Posterior vena cava (tissue), 2 donors: ENCODE results near the gene TMEM255B. TPM values are rescaled to one million over a fixed set of nuclear protein-coding genes. Genes with fewer than 3 reads are reported as not detected.

ENCODE experiments used
- DNase-seq: peaks from one replicate; pipeline ENCODE4 v3.0.0-alpha.2; 2020; ENCODE audit warnings: low spot score
- intact Hi-C, 2 donors: fragments of 100-400 bp; cut with DNase I; formaldehyde crosslinking; loops; one replicate each; pipeline versions ENCODE4 v1.14.1 to v1.14.2; 2022 to 2023
- total RNA-seq, 2 donors: library from RNA; stranded (reverse); fragmentation: NEBNext Ultra II Directional; extraction: Animal tissue kit (Norgen Biotek cat#: 25700); gene quantifications; one replicate each; pipeline ENCODE4 v1.2.1, GENCODE V29; 2021
- donor health status: DM: yes; HTN: yes; CAD: no.
- donor health status: DM: yes; HTN: yes; CAD: no.

TMEM255B gene
- total RNA-seq, 2 donors from 2014 or later, result 20.2 to 22.9 TPM

- DNase-seq, result peak; percentile 67
- intact Hi-C loops, result no loop called here
Measured at GRCh38 chr13:113848020-113848419, 89.0 kb downstream of the TMEM255B start.

- peak; percentile 55 for DNase-seq
- intact Hi-C loops, result no loop called here
Measured at GRCh38 chr13:113848431-113849260, 89.6 kb downstream of the TMEM255B start.

DNA sequence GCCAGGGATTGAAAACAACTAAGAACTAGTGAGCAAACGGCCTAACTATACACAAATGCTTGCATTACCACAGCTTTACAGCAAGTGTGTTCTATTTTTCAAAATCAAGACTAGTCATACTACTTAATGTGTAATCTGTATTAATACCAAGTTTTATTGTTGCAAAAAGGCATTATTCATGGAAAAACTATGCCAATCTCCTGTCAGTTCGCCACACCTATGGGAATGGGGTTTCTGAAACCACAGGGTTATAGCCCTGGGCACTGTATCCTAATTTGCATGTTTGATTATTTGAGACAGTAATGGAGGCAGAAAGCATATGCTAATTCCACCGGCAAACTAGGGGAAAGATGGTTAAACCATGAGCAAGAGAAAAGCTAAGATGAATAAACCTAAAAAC, 90.5 kb downstream of the TMEM255B start:
- intact Hi-C loops, result no loop called here
- no peak for DNase-seq

DNA sequence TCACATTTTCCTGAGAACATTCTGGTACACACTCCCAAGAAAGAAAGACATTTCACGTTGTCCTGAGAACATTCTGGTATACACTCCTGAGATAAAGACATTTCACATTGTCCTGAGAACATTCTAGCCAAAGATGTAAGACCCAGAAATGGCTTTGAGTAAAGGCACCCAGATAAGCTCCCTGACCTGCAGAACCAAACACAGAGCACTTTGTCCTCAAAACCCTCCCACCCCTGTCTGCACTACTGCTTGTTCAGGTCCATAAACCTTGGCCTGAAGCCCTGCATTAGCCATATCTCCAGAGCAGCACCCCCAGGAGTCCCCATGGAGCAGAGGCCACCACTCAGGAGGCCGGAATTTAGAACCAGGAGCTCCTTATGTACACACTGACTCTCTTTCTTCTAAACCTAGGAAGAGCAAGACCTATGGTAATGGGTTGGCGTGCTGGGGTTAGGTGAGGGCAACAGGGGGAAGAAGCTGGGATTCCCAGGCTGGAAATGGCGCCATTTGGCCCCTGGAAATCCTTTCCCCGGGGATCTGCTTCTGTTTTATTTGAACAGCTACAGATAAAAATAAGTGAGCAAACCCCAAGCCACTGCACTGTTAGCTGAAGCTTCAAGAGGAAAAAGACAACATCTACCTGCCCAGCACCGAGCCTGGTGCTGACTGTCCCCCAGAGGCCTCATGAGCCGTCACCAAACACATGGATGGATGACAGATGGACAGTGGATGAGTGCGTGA, 91.1 kb downstream of the TMEM255B start:
- intact Hi-C loops, result no loop called here
- peak; percentile 42 for DNase-seq

- no peak for DNase-seq
- intact Hi-C loops, result no loop called here
Measured at GRCh38 chr13:113850722-113851479, 91.9 kb downstream of the TMEM255B start.

DNA sequence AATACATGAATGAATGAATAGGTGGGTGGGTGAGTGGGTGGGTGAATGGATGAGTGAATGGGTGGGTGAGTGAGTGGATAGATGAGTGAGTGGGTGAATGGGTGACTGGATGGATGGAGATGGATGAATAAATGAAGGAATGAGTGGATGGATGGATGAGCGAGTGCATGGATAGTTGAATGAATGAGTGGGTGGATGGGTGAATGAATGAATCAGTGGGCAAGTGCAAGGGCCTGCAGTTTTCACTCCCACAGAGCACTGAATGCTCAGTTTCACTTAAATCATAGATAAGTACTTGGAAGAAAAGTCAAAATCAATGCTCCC, 92.4 kb downstream of the TMEM255B start:
- no peak for DNase-seq
- intact Hi-C loops, result no loop called here

DNA sequence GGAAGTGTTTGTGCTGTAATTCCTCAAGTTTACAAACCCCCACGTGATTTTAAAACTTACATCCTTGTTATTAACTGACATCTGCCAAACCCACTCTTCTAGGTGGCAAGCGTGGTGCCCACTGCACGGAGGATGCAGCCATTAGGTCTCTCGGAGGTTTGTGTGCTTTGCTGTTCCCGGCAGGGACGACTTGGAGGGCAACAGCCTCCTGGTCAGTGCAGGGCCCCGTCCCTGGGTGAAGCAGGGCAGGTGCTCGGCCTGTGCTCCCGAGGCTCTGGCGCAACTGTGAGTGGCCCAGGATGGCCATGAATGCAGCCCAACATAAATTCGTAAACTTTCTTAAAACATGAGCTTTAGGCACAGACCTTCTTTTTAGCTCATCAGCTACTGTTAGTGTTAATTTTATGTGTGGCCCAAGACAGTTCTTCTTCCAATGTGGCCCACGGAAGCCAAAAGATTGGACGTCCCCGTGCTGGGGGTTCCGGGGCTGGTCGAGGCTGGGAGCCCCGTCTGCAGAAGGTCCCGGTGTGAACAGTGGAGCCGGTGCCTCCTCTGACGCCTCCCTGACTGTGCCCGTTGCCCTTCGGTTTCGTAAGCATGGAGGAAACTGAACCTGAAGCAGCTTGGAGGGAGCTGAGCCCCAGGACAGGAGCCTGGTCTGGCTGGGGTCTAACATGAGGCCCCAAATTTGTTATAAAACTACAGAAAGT, 93.0 kb downstream of the TMEM255B start:
- peak; percentile 56 for DNase-seq
- intact Hi-C loops, result no loop called here

GRCh38 chr13:113852536-113853517, 93.8 kb downstream of the TMEM255B start:
- peak; percentile 65 for DNase-seq
- intact Hi-C loops, result no loop called here

DNA sequence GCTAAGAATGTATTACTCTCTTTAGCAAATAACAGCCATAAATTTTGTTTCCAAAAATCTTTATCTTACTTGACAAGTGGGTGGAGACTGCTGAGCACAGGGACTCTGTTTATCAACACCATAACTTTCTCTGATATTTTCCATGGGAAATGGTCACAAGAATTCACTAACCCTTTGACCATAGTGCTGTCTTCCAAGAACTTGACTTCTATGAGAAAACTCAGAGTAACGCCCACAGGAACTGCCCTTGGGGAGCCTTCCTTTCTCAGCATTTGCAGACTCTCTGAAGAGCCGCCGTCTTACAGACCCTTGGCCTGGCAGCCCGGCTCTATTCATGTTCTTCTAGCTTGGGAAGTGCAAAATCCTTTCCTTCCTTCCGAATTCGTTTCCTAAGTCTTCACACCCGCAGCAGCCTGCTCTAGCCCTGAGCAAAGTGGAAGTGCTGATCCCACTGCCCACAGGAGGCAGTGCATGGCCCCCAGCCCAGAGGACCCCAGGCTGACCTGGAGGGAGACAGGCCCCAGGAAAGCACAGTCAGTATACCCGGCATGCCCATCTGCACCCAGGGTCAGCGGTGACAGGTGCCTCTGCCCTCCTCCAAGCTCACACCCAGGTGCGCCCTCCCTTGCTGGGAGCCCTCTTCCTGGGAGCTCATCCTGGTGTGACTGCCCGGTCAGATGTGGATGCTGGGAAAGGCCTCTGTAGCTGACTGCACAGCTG, 94.7 kb downstream of the TMEM255B start:
- intact Hi-C loops, result no loop called here
- peak; percentile 75 for DNase-seq

DNA sequence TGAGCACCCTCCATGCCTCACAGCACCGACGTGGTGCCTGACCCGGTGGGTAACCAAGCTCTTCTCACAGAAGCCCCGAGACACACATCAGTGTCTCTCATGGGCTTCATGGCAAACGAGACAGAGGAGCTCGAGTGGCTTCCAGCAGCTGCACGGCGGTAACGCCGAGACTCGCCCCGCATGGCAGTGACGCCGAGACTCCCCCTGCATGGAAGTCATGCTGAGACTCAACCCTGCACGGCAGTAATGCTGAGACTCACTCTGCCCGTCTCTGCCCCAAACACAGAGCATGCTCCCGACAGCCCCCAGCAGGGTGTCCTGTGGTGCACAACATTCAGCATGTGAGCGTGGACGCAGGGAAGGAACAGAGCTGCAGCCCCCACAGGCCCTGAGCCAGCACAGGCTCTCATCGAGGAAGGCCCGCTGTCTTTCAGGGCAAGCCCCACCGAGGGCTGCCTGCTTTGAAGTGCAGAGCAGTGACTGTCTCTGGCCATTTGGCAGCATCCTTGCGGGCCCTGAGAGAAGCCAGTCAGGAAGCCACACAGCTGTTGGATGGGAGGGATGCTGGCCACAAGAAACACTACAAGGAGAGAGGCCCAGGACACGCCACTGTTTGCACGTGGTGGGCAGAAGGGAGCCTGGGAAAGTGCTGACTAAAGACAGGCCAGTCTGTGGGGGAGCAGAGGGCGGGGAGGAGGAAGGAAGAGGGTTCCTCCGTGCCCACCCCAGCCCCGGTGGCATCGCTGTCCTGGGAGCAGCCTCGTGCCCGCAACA, 95.4 kb downstream of the TMEM255B start:
- intact Hi-C loops, result no loop called here
- DNase-seq, result peak; percentile 86

DNA sequence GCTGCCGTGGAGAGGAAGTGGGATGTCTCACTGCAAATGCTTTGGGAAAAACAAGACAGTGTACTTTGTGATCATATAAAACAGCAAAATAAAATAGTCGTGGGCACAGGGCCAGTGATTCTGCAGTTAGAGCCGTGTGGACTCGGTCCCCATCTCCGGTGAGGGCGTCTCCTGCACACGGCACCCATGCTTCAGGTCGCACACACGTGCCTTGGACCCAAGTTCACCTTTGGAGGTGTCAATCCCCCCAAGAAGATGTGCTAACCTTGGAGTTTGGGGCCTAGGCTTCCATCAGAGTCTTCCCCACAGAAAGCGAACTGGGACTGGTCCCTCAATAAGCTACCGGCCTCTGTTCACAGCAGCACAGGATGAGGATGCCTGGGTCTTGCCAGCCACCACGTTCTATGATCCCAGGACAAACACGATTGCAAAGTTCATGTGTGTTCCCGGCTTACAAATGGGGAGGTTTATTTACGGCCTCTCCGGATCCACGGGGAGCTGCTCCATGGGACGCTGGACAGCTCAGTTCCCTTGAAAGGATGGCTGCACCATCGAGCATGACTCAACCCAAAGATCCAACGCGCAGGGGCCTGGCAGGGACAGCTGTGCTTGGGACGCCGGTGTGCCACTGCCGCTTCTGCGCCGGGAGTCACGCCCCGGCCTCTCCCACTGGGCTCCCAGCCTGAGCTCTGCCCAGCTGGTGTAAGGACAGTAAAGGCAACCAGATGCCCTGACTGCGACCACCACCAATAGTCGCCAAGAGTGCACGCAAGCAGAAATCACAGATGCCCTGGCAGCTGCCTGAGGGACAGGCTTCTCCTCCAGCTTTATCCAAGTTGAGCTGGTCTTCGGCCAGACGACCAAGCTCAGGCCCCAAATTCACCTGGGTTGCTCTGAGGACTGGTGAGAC, 96.2 kb downstream of the TMEM255B start:
- peak; percentile 85 for DNase-seq
- intact Hi-C loops, result no loop called here

GRCh38 chr13:113855931-113856715, 97.1 kb downstream of the TMEM255B start:
- intact Hi-C loops, result no loop called here
- DNase-seq, result peak; percentile 77

DNA sequence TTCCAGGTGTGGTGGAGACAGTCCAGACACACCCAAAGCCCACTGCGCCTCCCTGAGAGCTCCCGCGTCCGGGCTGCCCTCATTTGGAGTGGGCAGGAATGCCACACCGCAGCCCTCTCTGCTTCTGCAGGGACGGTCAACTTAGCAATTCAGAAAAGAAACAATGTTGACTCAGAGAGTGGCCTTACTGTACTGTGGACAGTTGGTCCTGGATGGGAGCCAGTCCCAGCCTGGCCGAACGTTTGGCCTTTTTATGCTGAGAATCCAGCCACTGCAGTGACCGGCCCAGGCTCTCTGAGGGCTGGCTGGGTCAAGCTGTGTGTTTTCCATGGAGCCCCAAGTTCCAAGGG, 97.7 kb downstream of the TMEM255B start:
- DNase-seq, result peak; percentile 82
- intact Hi-C loops, result no loop called here

GRCh38 chr13:113857531-113858195, 98.6 kb downstream of the TMEM255B start:
- DNase-seq, result peak; percentile 22
- intact Hi-C loops, result no loop called here
